Activated naive CD8-positive, alpha-beta T cell treated with anti-CD3 and anti-CD28 coated beads, Interleukin-2, amount 10 ng/mL, durations not matched to agents 7 days and 5 days (primary cell): Measurements from ENCODE around the gene AVPR2. TPM values are rescaled to one million over a fixed set of nuclear protein-coding genes. Genes with fewer than 3 reads are reported as not detected.

Experiments
- ATAC-seq: fragments of 150-1000 bp; cut with Tn5 transposase; one replicate; pipeline ENCODE4 v1.10.0; 2021; ENCODE audit warnings: low read depth, moderate library complexity
- POLR2A ChIA-PET: fragments of 350-600 bp; sonication (Branson Sonifier 250); formaldehyde crosslinking; loops from one replicate; lab custom pipeline; 2021; ENCODE audit warnings: antibody characterized with exemption; lab: Charles Lee
- DNase-seq: peaks from one replicate; pipeline ENCODE4 v3.0.0; 2021
- H3K27ac Mint-ChIP-seq: one replicate; pipeline ENCODE4 v1.8.0; 2022; ENCODE audit warnings: mild to moderate bottlenecking, mixed read lengths
- H3K27me3 Mint-ChIP-seq: one replicate; pipeline ENCODE4 v1.8.0; 2022; ENCODE audit warnings: mild to moderate bottlenecking, moderate library complexity, mixed read lengths
- H3K36me3 Mint-ChIP-seq: one replicate; pipeline ENCODE4 v1.8.0; 2021; ENCODE audit warnings: mild to moderate bottlenecking, mixed read lengths
- H3K4me1 Mint-ChIP-seq: one replicate; pipeline ENCODE4 v1.8.0; 2021; ENCODE audit warnings: mixed read lengths
- H3K4me3 Mint-ChIP-seq: one replicate; pipeline ENCODE4 v1.8.0; 2022; ENCODE audit warnings: mild to moderate bottlenecking, moderate library complexity, mixed read lengths
- H3K9me3 Mint-ChIP-seq: one replicate; pipeline ENCODE4 v1.8.0; 2021; ENCODE audit warnings: mixed read lengths
- total RNA-seq, 2 experiments: library from RNA; stranded (reverse); gene quantifications; one replicate each; pipeline ENCODE4 v1.2.3, GENCODE V29; 2021

The AVPR2 gene
- total RNA-seq, 2 experiments from 2014 or later, result not detected

- H3K4me3 Mint-ChIP-seq, result no peak overlapping the region
- H3K27me3 Mint-ChIP-seq, result peaks cover 5% of the 10 kb centered on the region
- H3K9me3 Mint-ChIP-seq, result no peaks in the 10 kb centered on the region
- POLR2A ChIA-PET, result interaction anchor here (0.6 kb wide), 1 partner anchor 35 kb away, joined by 4 read pairs; no protein-coding TSS in a partner anchor
- no peak overlapping the region for H3K27ac Mint-ChIP-seq
- no peaks in the 10 kb centered on the region for H3K36me3 Mint-ChIP-seq
- ATAC-seq (peak; percentile 78), DNase-seq (peak; percentile 84)
- peaks cover 14% of the 10 kb centered on the region for H3K4me1 Mint-ChIP-seq
Observed at GRCh38 chrX:153875391-153876111, 28.9 kb upstream of the AVPR2 start.

- peaks cover 14% of the 10 kb centered on the region for H3K4me1 Mint-ChIP-seq
- no peaks in the 10 kb centered on the region for H3K36me3 Mint-ChIP-seq
- no peak for ATAC-seq
- no peak for DNase-seq
- peaks cover 5% of the 10 kb centered on the region for H3K27me3 Mint-ChIP-seq
- no peak overlapping the region for H3K27ac Mint-ChIP-seq
- H3K4me3 Mint-ChIP-seq, result no peak overlapping the region
- POLR2A ChIA-PET, result interaction anchor here (0.6 kb wide), 1 partner anchor 35 kb away, joined by 4 read pairs; no protein-coding TSS in a partner anchor
- no peaks in the 10 kb centered on the region for H3K9me3 Mint-ChIP-seq
Observed at GRCh38 chrX:153876112-153876491, 28.4 kb upstream of the AVPR2 start.

GRCh38 chrX:153877571-153878261 lies 26.8 kb upstream of the AVPR2 start:
- DNase-seq (no peak), ATAC-seq (no peak)
- POLR2A ChIA-PET, result interaction anchor here (0.8 kb wide), 1 partner anchor 83 kb away, joined by 3 read pairs; the partner anchor contains the start of genes IDH3G and SSR4
- Mint-ChIP-seq H3K9me3 (no peaks in the 10 kb centered on the region), H3K27me3 (peaks cover 5% of the 10 kb centered on the region), H3K4me1 (peaks cover 14% of the 10 kb centered on the region), H3K27ac (no peak overlapping the region), H3K36me3 (no peaks in the 10 kb centered on the region), H3K4me3 (no peak overlapping the region)

GRCh38 chrX:153878345-153878744 lies 26.1 kb upstream of the AVPR2 start:
- H3K9me3 Mint-ChIP-seq, result no peaks in the 10 kb centered on the region
- POLR2A ChIA-PET, result interaction anchor here (0.8 kb wide), 1 partner anchor 84 kb away, joined by 3 read pairs; the partner anchor contains the start of genes IDH3G and SSR4
- ATAC-seq (no peak), DNase-seq (no peak)
- no peak overlapping the region for H3K4me3 Mint-ChIP-seq
- H3K36me3 Mint-ChIP-seq, result no peaks in the 10 kb centered on the region
- H3K27me3 Mint-ChIP-seq, result peaks cover 5% of the 10 kb centered on the region
- peaks cover 14% of the 10 kb centered on the region for H3K4me1 Mint-ChIP-seq
- H3K27ac Mint-ChIP-seq, result no peak overlapping the region

- Mint-ChIP-seq H3K4me3 (no peak overlapping the region), H3K27ac (no peak overlapping the region), H3K9me3 (no peaks in the 10 kb centered on the region), H3K36me3 (no peaks in the 10 kb centered on the region), H3K27me3 (peaks cover 9% of the 10 kb centered on the region), H3K4me1 (peaks cover 14% of the 10 kb centered on the region)
- POLR2A ChIA-PET, result interaction anchor here (0.9 kb wide), 1 partner anchor 45 kb away, joined by 4 read pairs; no protein-coding TSS in a partner anchor
- DNase-seq, result no peak
- no peak for ATAC-seq
Observed at GRCh38 chrX:153878969-153879653, 25.4 kb upstream of the AVPR2 start.

- no peaks in the 10 kb centered on the region for H3K9me3 Mint-ChIP-seq
- peaks cover 12% of the 10 kb centered on the region for H3K4me1 Mint-ChIP-seq
- ATAC-seq, result no peak
- DNase-seq, result no peak
- no peak overlapping the region for H3K4me3 Mint-ChIP-seq
- no peaks in the 10 kb centered on the region for H3K36me3 Mint-ChIP-seq
- H3K27me3 Mint-ChIP-seq, result peaks cover 15% of the 10 kb centered on the region
- no peak overlapping the region for H3K27ac Mint-ChIP-seq
- POLR2A ChIA-PET, result interaction anchor here (0.9 kb wide), 1 partner anchor 44 kb away, joined by 4 read pairs; no protein-coding TSS in a partner anchor
Observed at GRCh38 chrX:153879741-153880439, 24.6 kb upstream of the AVPR2 start.

- POLR2A ChIA-PET, result no interaction called here
- H3K27ac Mint-ChIP-seq, result no peak overlapping the region
- ATAC-seq, result no peak
- peaks cover 19% of the 10 kb centered on the region for H3K27me3 Mint-ChIP-seq
- H3K4me3 Mint-ChIP-seq, result no peak overlapping the region
- no peaks in the 10 kb centered on the region for H3K9me3 Mint-ChIP-seq
- no peaks in the 10 kb centered on the region for H3K36me3 Mint-ChIP-seq
- no peak for DNase-seq
- H3K4me1 Mint-ChIP-seq, result peaks cover 11% of the 10 kb centered on the region
Observed at GRCh38 chrX:153880440-153880815, 24.0 kb upstream of the AVPR2 start.

GRCh38 chrX:153881281-153881680 lies 23.2 kb upstream of the AVPR2 start:
- Mint-ChIP-seq H3K27ac (no peak overlapping the region), H3K4me3 (no peak overlapping the region), H3K36me3 (no peaks in the 10 kb centered on the region), H3K4me1 (peaks cover 10% of the 10 kb centered on the region), H3K9me3 (no peaks in the 10 kb centered on the region), H3K27me3 (peaks cover 19% of the 10 kb centered on the region)
- POLR2A ChIA-PET, result no interaction called here
- no peak for ATAC-seq
- no peak for DNase-seq

GRCh38 chrX:153882086-153882498 lies 22.4 kb upstream of the AVPR2 start:
- no peak for ATAC-seq
- Mint-ChIP-seq H3K4me1 (peaks cover 9% of the 10 kb centered on the region), H3K36me3 (no peaks in the 10 kb centered on the region), H3K9me3 (no peaks in the 10 kb centered on the region), H3K4me3 (no peak overlapping the region), H3K27ac (no peak overlapping the region), H3K27me3 (peaks cover 22% of the 10 kb centered on the region)
- POLR2A ChIA-PET, result no interaction called here
- no peak for DNase-seq

- DNase-seq, result no peak
- Mint-ChIP-seq H3K27me3 (peaks cover 22% of the 10 kb centered on the region), H3K4me1 (peaks cover 9% of the 10 kb centered on the region), H3K27ac (no peak overlapping the region), H3K4me3 (no peak overlapping the region), H3K9me3 (no peaks in the 10 kb centered on the region), H3K36me3 (no peaks in the 10 kb centered on the region)
- POLR2A ChIA-PET, result no interaction called here
- ATAC-seq, result no peak
Observed at GRCh38 chrX:153882557-153882956, 21.9 kb upstream of the AVPR2 start.

- ATAC-seq, result no peak
- POLR2A ChIA-PET, result no interaction called here
- Mint-ChIP-seq H3K4me3 (no peak overlapping the region), H3K27me3 (peaks cover 27% of the 10 kb centered on the region), H3K4me1 (peaks cover 3% of the 10 kb centered on the region), H3K36me3 (no peaks in the 10 kb centered on the region), H3K9me3 (no peaks in the 10 kb centered on the region), H3K27ac (no peak overlapping the region)
- no peak for DNase-seq
Observed at GRCh38 chrX:153883163-153883843, 21.2 kb upstream of the AVPR2 start.

- Mint-ChIP-seq H3K4me3 (no peak overlapping the region), H3K27me3 (peaks cover 33% of the 10 kb centered on the region)
Observed at GRCh38 chrX:153884136-153884535, 20.3 kb upstream of the AVPR2 start.

More at GRCh38 chrX:153884136-153884535, 20.3 kb upstream of the AVPR2 start:
- Mint-ChIP-seq H3K27ac (no peak overlapping the region), H3K4me1 (peaks cover under 1% of the 10 kb centered on the region), H3K36me3 (no peaks in the 10 kb centered on the region), H3K9me3 (no peaks in the 10 kb centered on the region)
- POLR2A ChIA-PET, result no interaction called here
- no peak for ATAC-seq
- no peak for DNase-seq
